ENCODE measurements around the gene PGLYRP4. TPM values are rescaled to one million over a fixed set of nuclear protein-coding genes. Genes with fewer than 3 reads are reported as not detected.

Gene PGLYRP4
- polyA plus RNA-seq, 6 donors from 2014 or later = not detected

DNA sequence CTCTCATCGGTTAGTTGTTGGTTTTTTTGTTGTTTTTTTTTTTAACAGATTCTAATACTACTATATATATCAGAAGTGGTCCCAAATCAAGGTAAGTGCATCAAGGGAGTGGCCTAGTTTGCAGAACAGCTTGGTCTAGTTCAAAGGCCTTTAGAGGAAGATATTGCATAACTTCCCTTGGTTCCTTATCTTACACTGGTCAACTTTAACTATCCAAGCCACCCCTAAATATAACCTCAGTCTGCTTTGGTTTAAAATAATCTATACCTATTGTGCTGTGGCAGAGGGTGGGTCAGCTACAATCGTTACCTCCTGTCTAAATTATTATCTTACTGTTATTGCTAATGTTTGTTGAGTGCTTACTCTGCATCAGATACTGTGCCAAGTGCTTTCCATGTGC lies 19.9 kb upstream of the PGLYRP4 start:
- peaks cover 26 to 62% (median 57%) of the 10 kb centered on the region in 3 donors for H3K27me3 Mint-ChIP-seq
- H3K4me1 Mint-ChIP-seq = no peaks in the 10 kb centered on the region
- H3K36me3 Mint-ChIP-seq = no peaks in the 10 kb centered on the region
- no peak overlapping the region for H3K4me3 Mint-ChIP-seq
- DNase-seq (no peak), ATAC-seq (ENCODE audit: low read depth in 2 of 2) (no peak)
- peaks cover 0 to 4% (median 0%) of the 10 kb centered on the region in 7 donors for H3K9me3 Mint-ChIP-seq
- no peak overlapping the region for H3K27ac Mint-ChIP-seq

DNA sequence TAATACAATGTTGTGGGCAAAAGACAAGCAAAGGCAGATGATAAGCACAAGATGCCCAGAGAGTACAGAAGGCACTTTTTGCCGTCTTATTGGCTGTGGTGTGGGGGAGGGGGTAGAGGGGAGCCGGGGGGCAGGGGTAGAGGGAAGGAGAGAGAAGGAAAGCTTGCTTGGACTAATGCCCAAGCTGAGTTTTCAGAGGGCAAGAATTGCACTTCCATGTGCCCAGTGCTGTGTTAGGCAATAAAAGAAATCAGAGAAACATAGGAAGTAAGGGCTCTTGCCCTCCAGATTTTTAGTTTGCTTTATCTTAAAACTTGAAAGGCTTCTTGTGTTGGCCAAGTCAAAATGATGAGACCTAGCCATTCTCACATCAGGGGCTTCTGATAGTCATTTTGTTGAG lies 18.4 kb upstream of the PGLYRP4 start:
- Mint-ChIP-seq H3K4me1 (no peaks in the 10 kb centered on the region), H3K36me3 (no peaks in the 10 kb centered on the region), H3K9me3 (peaks cover 0 to 4% (median 0%) of the 10 kb centered on the region in 7 donors), H3K27ac (peak overlapping the region in 1 of 6 donors; percentile 10), H3K4me3 (no peak overlapping the region), H3K27me3 (peaks cover 38 to 65% (median 59%) of the 10 kb centered on the region in 3 donors)
- DNase-seq = no peak
- no peak for ATAC-seq (ENCODE audit: low read depth in 2 of 2)

DNA sequence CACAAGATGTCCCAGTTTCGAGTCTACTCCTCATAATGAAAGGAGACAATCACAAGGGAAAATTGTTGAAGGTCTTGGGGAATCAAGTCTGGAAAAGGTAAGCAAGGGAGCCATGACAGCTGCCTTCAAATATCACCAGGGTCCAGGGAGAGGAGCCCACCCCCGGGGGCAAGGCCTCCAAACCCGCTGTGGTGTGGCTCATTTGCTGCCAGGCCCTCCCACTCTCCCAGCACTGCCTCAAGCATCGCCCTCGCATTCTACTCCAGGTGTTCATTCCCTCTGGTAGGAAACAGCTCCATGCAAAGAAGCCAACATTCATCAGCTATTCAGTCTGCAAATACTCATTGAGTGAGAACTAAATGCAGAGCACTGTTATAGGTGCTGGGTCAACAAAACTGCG lies 17.6 kb upstream of the PGLYRP4 start:
- Mint-ChIP-seq H3K9me3 (no peaks in the 10 kb centered on the region), H3K27ac (no peak overlapping the region), H3K36me3 (no peaks in the 10 kb centered on the region), H3K4me1 (no peaks in the 10 kb centered on the region), H3K27me3 (peaks cover 32 to 59% (median 59%) of the 10 kb centered on the region in 3 donors), H3K4me3 (no peak overlapping the region)
- no peak for ATAC-seq (ENCODE audit: low read depth in 2 of 2)
- no peak for DNase-seq

DNA sequence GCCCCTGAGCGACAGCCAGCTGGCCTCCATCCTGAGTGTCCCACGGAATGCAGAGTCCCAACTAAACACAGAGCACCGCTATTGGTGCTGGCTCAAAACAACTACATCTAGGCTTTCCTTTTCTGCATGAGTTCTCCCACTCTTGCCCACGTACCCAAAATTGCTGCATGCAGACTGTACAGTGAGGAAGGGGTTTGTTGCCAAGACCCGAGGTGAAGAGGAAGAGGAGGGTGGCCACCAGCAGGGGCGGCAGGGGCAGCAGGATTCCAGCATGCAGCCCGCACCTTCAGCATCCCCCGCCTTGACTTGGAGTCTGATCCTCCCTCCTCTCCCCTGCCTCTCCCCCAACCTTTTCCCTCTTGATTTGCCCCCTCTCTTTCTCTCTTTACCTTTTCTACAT lies 17.1 kb upstream of the PGLYRP4 start:
- DNase-seq = no peak
- H3K27ac Mint-ChIP-seq = no peak overlapping the region
- H3K9me3 Mint-ChIP-seq = no peaks in the 10 kb centered on the region
- H3K27me3 Mint-ChIP-seq = peaks cover 35 to 64% (median 57%) of the 10 kb centered on the region in 3 donors
- H3K4me3 Mint-ChIP-seq = no peak overlapping the region
- H3K36me3 Mint-ChIP-seq = no peaks in the 10 kb centered on the region
- no peak for ATAC-seq (ENCODE audit: low read depth in 2 of 2)
- no peaks in the 10 kb centered on the region for H3K4me1 Mint-ChIP-seq

DNA sequence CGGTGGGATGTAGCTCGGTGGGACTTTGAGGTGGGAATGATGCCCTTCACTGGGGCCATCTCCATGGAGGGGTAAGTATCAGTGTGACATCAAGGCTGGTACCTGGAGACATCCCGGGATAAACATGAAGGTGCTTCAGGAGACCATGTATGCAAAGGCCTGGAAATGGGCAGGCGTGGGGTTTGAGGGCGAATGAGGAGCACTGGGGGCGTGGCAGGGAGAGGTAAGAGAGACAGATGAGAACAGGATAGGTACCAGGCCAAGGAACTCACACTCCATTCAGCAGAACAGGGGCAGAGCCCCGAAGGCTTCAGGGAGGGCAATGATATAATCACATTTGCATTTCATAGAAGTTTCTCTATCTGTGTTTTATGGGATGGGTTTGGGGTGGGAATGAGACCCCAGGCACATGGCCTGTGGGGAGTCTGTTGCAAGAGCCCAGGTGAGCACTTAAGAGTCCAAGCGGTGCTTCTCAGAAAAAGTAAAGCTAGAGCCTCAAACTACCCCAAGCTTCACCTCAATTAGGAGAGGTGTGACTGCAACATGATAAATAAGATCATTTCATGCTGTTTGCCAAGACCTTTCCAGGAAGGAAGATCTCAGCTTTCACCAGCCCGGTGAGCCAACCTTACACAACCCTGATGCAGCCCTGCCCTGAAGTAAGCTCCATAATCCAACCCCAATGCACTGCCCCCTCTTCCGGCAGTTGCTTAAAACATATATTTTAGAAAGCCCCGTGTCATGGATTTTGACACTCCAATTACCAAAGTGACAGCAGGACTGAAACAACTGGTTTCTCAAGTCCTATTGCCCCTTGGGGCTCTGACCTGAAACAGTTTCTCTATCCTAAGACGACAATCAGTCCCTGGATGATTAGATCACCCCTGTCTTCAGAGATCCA lies 16.4 kb upstream of the PGLYRP4 start:
- no peaks in the 10 kb centered on the region for H3K9me3 Mint-ChIP-seq
- no peaks in the 10 kb centered on the region for H3K4me1 Mint-ChIP-seq
- ATAC-seq (ENCODE audit: low read depth in 2 of 2) = no peak
- H3K36me3 Mint-ChIP-seq = no peaks in the 10 kb centered on the region
- peaks cover 29 to 61% (median 59%) of the 10 kb centered on the region in 3 donors for H3K27me3 Mint-ChIP-seq
- H3K27ac Mint-ChIP-seq = peak overlapping the region in 1 of 6 donors; percentile 34
- DNase-seq = no peak
- H3K4me3 Mint-ChIP-seq = no peak overlapping the region

DNA sequence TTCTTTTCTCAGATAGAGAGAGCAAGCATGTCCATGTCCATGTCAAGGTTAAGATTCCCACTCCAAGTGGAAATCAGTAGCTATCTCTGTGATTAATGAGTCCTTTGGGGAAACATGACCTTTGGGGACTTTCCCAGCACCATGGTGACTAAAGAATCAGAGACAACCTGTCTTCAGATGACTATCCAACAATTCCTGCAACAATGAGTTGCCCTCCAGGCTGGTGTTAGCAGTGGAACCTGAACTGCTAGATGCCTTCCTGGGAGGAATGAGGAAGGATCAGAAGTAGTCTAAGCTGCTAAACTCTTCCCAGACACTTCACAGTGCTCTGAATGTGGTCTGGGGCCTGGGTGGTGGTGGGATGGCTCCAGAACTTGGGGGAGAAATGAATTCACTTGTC lies 15.5 kb upstream of the PGLYRP4 start:
- H3K9me3 Mint-ChIP-seq = no peaks in the 10 kb centered on the region
- no peak overlapping the region for H3K4me3 Mint-ChIP-seq
- no peaks in the 10 kb centered on the region for H3K4me1 Mint-ChIP-seq
- no peaks in the 10 kb centered on the region for H3K36me3 Mint-ChIP-seq
- ATAC-seq (ENCODE audit: low read depth in 2 of 2) (no peak), DNase-seq (no peak)
- no peak overlapping the region for H3K27ac Mint-ChIP-seq
- peaks cover 29 to 55% (median 51%) of the 10 kb centered on the region in 3 donors for H3K27me3 Mint-ChIP-seq

DNA sequence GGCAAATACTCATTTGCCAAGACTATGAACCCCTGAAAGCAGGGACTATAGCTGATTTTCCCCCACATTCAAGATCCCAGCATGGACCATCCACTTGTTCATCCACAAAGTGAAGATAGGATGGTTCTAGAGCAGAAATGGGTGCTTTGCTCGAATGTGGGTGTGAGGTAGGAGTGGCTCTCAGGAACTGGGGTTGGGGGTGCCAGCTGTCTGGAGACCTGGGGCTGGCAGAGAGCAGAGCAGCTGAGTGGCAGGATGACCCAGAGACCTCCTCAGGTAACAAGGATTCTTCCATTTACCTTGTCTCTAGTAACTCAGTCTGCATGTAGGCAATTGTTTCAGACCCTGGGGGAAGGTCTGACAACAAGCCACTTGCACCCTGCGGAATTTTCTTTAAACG lies 15.0 kb upstream of the PGLYRP4 start:
- Mint-ChIP-seq H3K4me1 (peaks cover 0 to under 1% (median 0%) of the 10 kb centered on the region in 3 donors), H3K27me3 (peaks cover 29 to 56% (median 53%) of the 10 kb centered on the region in 3 donors), H3K4me3 (no peak overlapping the region), H3K27ac (peak overlapping the region in 1 of 6 donors; percentile 40), H3K36me3 (no peaks in the 10 kb centered on the region), H3K9me3 (no peaks in the 10 kb centered on the region)
- no peak for ATAC-seq (ENCODE audit: low read depth in 2 of 2)
- no peak for DNase-seq

DNA sequence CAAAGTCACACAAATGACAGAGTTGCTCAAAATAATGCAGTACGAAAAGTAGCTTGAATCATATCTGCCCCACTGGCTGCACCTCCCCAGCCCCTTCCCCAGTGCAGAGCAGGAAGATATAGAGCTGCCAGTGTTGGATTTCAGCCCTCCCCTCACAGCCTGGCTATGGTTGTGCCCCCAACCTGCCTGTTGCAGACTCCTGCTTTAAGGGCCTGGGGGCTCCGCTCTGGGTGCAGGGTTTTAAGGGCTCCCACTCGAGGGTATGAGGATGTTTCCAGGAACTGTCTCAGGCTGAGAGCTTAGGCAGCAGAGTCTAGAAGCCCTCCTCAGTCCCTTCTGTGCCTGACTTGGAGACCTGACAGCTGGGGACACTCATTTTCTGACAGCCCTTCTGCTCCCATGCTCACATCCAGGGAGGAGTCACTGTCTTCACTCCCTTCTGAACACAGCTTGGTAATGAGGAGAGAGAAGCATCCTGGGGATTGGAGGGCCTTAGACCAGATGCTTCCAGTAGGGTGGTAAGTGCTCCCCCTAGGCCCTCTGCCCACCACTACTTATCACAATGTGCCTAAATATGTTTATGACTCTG lies 13.6 kb upstream of the PGLYRP4 start:
- no peaks in the 10 kb centered on the region for H3K36me3 Mint-ChIP-seq

DNA sequence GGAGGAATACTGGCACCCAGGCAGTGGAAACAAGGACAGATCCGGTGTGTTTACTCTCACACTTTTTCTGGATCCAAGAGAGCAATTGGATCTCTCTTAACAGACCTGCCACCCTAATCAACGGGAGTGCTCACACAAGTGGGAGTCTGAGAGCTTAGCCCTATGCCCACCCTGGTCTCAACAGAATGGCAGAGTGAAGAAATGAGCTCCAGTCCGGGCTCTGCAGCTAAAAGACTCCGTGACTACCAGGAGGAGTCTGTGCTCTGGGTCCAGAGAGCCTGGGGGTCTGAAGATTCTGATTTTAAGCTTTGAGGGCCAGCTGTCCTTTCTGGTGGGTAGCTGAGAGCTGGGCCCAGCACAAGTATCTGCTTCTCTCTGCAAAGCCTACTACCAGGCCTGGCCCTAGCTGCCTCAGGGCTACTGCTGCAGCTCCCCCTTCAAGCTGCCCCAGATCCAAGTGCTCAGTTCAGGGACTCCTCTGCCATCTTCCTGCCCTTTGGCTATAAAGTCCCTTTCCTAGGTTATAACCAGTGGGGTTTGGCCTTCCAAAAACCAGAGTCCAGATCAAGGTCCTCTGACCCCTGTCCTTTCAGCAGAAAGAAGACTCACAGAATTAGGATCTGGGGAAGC lies 13.0 kb upstream of the PGLYRP4 start:
- ATAC-seq (ENCODE audit: low read depth in 2 of 2) = no peak
- Mint-ChIP-seq H3K4me3 (no peak overlapping the region), H3K36me3 (no peaks in the 10 kb centered on the region), H3K27me3 (peaks cover 38 to 74% (median 70%) of the 10 kb centered on the region in 3 donors), H3K27ac (no peak overlapping the region), H3K9me3 (no peaks in the 10 kb centered on the region), H3K4me1 (peaks cover 14 to 19% (median 17%) of the 10 kb centered on the region in 3 donors)
- DNase-seq = no peak

More for the DNA sequence above, 13.6 kb upstream of the PGLYRP4 start:
- Mint-ChIP-seq H3K9me3 (no peaks in the 10 kb centered on the region), H3K4me1 (peaks cover 10 to 12% (median 12%) of the 10 kb centered on the region in 3 donors), H3K27ac (no peak overlapping the region), H3K4me3 (no peak overlapping the region), H3K27me3 (peaks cover 36 to 70% (median 66%) of the 10 kb centered on the region in 3 donors)
- DNase-seq (no peak), ATAC-seq (ENCODE audit: low read depth in 2 of 2) (no peak)

DNA sequence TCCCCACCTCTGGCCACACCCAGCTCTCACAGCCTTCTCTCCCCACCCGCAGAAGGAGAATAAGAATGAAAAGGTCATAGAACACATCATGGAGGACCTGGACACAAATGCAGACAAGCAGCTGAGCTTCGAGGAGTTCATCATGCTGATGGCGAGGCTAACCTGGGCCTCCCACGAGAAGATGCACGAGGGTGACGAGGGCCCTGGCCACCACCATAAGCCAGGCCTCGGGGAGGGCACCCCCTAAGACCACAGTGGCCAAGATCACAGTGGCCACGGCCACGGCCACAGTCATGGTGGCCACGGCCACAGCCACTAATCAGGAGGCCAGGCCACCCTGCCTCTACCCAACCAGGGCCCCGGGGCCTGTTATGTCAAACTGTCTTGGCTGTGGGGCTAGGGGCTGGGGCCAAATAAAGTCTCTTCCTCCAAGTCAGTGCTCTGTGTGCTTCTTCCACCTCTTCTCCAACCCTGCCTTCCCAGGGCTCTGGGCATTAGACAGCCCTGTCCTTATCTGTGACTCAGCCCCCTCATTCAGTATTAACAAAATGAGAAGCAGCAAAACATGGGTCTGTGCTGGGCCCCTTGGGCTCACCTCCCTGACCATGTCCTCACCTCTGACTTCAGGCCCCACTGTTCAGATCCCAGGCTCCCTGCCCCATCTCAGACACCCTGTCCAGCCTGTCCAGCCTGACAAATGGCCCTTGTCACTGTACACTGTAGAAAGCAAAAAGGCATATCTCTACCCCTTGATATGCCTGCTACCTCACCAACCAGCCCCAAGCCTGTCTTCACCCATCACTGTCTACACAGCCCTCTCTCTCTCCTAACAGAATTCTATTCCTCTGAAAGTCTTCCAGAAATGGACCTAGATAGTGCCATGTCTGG lies 12.2 kb upstream of the PGLYRP4 start:
- Mint-ChIP-seq H3K27me3 (peaks cover 30 to 73% (median 70%) of the 10 kb centered on the region in 3 donors), H3K4me1 (peaks cover 14 to 23% (median 21%) of the 10 kb centered on the region in 3 donors), H3K4me3 (no peak overlapping the region), H3K27ac (no peak overlapping the region), H3K36me3 (no peaks in the 10 kb centered on the region), H3K9me3 (no peaks in the 10 kb centered on the region)
- ATAC-seq (ENCODE audit: low read depth in 2 of 2) (no peak), DNase-seq (no peak)

DNA sequence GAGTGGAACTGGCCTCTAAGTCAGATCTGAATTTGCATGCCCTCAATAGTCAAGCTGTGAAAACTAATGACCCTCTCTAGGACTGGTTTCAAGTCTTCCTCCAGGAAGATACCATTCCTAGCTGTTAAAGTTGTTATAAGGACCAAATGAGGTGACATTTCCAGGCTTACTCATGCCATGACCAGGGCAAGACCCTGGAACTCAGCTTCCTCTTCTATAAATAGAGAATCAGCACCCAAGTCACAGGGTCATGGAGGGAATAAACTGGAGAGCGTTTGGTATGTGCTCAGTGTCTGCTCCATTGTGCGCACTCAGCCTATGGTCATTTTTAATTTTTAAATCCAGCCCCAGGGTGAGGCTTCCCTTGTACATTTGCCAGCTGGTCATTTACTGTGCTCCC lies 11.5 kb upstream of the PGLYRP4 start:
- Mint-ChIP-seq H3K27me3 (peaks cover 29 to 70% (median 67%) of the 10 kb centered on the region in 3 donors), H3K4me3 (no peak overlapping the region), H3K36me3 (no peaks in the 10 kb centered on the region), H3K27ac (no peak overlapping the region), H3K4me1 (peaks cover 14 to 23% (median 21%) of the 10 kb centered on the region in 3 donors), H3K9me3 (no peaks in the 10 kb centered on the region)
- no peak for DNase-seq
- ATAC-seq (ENCODE audit: low read depth in 2 of 2) = no peak

DNA sequence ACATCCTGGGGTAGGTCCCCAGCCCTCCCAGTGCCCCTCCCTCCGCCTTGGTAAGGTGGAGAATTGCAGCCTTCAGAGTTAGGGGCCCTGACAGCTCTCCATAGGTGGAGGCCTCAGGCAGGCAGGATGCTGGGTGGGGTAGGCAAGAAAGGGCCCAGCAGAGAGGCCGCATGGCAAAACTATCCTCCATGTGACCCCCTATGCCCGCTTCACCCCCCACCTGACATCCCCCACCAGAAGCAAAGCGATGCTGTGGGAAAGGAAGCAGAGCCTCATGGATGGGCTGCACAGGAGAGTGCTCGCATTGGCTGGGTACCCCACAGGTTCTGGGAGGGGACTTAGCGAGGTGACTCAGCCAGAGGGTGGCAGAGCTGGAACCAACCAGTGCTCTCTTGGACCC lies 10.6 kb upstream of the PGLYRP4 start:
- H3K27ac Mint-ChIP-seq = no peak overlapping the region
- ATAC-seq (ENCODE audit: low read depth in 2 of 2) = no peak
- no peak for DNase-seq
- H3K9me3 Mint-ChIP-seq = no peaks in the 10 kb centered on the region
- no peaks in the 10 kb centered on the region for H3K36me3 Mint-ChIP-seq
- H3K4me3 Mint-ChIP-seq = no peak overlapping the region
- H3K27me3 Mint-ChIP-seq = peaks cover 29 to 69% (median 68%) of the 10 kb centered on the region in 3 donors
- H3K4me1 Mint-ChIP-seq = peaks cover 14 to 23% (median 21%) of the 10 kb centered on the region in 3 donors

DNA sequence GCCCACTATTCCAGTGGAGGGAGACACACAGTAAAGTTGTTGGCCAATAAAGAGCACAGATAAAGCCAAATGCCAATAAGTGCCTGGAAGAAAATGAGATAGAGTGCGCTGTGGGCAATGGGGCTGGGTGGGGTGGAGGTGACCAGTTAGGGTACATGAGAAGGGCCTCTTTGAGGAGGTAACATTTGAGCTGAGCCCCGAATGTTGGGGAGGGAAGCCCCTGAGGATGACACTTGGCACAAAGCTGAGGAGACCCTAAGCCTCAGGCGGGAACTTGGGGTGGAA lies 10.0 kb upstream of the PGLYRP4 start:
- Mint-ChIP-seq H3K36me3 (no peaks in the 10 kb centered on the region), H3K9me3 (no peaks in the 10 kb centered on the region), H3K4me3 (no peak overlapping the region), H3K27ac (no peak overlapping the region), H3K27me3 (peaks cover 32 to 67% (median 66%) of the 10 kb centered on the region in 3 donors), H3K4me1 (peaks cover 14 to 23% (median 21%) of the 10 kb centered on the region in 3 donors)
- ATAC-seq (ENCODE audit: low read depth in 2 of 2) (no peak), DNase-seq (no peak)
